Measurements from ENCODE around the gene CDC20. TPM values are rescaled to one million over a fixed set of nuclear protein-coding genes. Genes with fewer than 3 reads are reported as not detected.
A peak's percentile ranks its signal among the peaks of the same experiment; 100 is the strongest.

Gene CDC20
- total RNA-seq, 1 experiment from 2014 or later: 355 TPM

GRCh38 chr1:43365678-43366077, 6.9 kb downstream of the CDC20 start:
- RAD21 ChIA-PET (ENCODE audit: low non-redundant PET in 1 of 2, low total read pairs in 2 of 2, uncharacterized antibody in 2 of 2, unreplicated experiment in 2 of 2): no interaction called here
- Histone ChIP-seq H3K9me3 (ENCODE audit: control insufficient read depth in 1 of 2, insufficient read depth in 1 of 2, low read depth in 1 of 2, low read length in 2 of 2) (no peaks in the 10 kb centered on the region), H4K20me1 (ENCODE audit: insufficient read depth) (peaks cover 3% of the 10 kb centered on the region; the same call in 1 of the 2 replicates), H2AFZ (ENCODE audit: low read depth, low read length, poor library complexity, severe bottlenecking) (no peak overlapping the region), H3K27ac (ENCODE audit: low read depth, low read length) (peak overlapping the region; percentile 98), H3K4me1 (ENCODE audit: control insufficient read depth in 1 of 2, insufficient read depth in 2 of 2, low read length in 2 of 2) (peaks cover 12 to 81% of the 10 kb centered on the region in 2 experiments), H3K79me2 (ENCODE audit: insufficient read depth, low read length) (peaks cover 65% of the 10 kb centered on the region), H3K9me2 (ENCODE audit: insufficient read depth) (no peaks in the 10 kb centered on the region), H3K36me3 (ENCODE audit: control insufficient read depth in 1 of 2, insufficient read depth in 2 of 2, low read length in 2 of 2) (peaks cover 22 to 34% of the 10 kb centered on the region in 2 experiments), H3K4me3 (replicated peaks in 1 of 2; ENCODE audit: low read depth in 1 of 2, low read length in 2 of 2) (peak overlapping the region; percentile 75 to 98), H3K9ac (ENCODE audit: low read length) (peak overlapping the region; percentile 98), H3K4me2 (ENCODE audit: low read length) (peak overlapping the region; percentile 94), H3K27me3 (ENCODE audit: insufficient read depth, low read length) (no peaks in the 10 kb centered on the region)
- no peak for ATAC-seq
- POLR2A ChIA-PET: no interaction called here
- intact Hi-C loops (cut with micrococcal nuclease): no loop called here
- DNase-seq (ENCODE audit: low read depth, low spot score): no peak
- BruUV-seq (replicated peaks): no TSS peak
- TF ChIP-seq SRF (IDR thresholded peaks at IDR 0.05; ENCODE audit: low read depth) (no peak), JUND (IDR thresholded peaks at IDR 0.05) (no peak), ZFX (IDR thresholded peaks at IDR 0.05) (no peak), CTCF (IDR thresholded peaks at IDR 0.05 in 2 of 3, conservative IDR thresholded peaks at IDR 0.05 in 1 of 3; ENCODE audit: borderline replicate concordance in 1 of 3, insufficient read depth in 1 of 3, low read depth in 2 of 3, low read length in 2 of 3) (no peak), MAX (IDR thresholded peaks at IDR 0.05) (no peak), POLR2A (IDR thresholded peaks at IDR 0.05; ENCODE audit: borderline replicate concordance, extremely low read depth, insufficient read depth, insufficient read length) (no peak), SP1 (IDR thresholded peaks at IDR 0.05; ENCODE audit: low read depth) (no peak), ELF1 (IDR thresholded peaks at IDR 0.05; ENCODE audit: borderline replicate concordance, low read depth) (no peak), YY1 (IDR thresholded peaks at IDR 0.05; ENCODE audit: extremely low read depth, insufficient replicate concordance, low read depth, low read length) (no peak)
- CTCF ChIA-PET: no interaction called here

GRCh38 chr1:43366179-43366578, 7.4 kb downstream of the CDC20 start:
- Histone ChIP-seq H3K4me3 (replicated peaks in 1 of 2; ENCODE audit: low read depth in 1 of 2, low read length in 2 of 2) (peak overlapping the region; percentile 75 to 98), H3K27ac (ENCODE audit: low read depth, low read length) (peak overlapping the region; percentile 98), H3K36me3 (ENCODE audit: control insufficient read depth in 1 of 2, insufficient read depth in 2 of 2, low read length in 2 of 2) (peaks cover 20 to 29% of the 10 kb centered on the region in 2 experiments), H3K27me3 (ENCODE audit: insufficient read depth, low read length) (no peaks in the 10 kb centered on the region), H3K9ac (ENCODE audit: low read length) (peak overlapping the region; percentile 98), H2AFZ (ENCODE audit: low read depth, low read length, poor library complexity, severe bottlenecking) (no peak overlapping the region), H3K79me2 (ENCODE audit: insufficient read depth, low read length) (peaks cover 61% of the 10 kb centered on the region), H3K9me2 (ENCODE audit: insufficient read depth) (no peaks in the 10 kb centered on the region), H3K4me2 (ENCODE audit: low read length) (peak overlapping the region; percentile 94), H3K9me3 (ENCODE audit: control insufficient read depth in 1 of 2, insufficient read depth in 1 of 2, low read depth in 1 of 2, low read length in 2 of 2) (no peaks in the 10 kb centered on the region), H3K4me1 (ENCODE audit: control insufficient read depth in 1 of 2, insufficient read depth in 2 of 2, low read length in 2 of 2) (peaks cover 10 to 81% of the 10 kb centered on the region in 2 experiments), H4K20me1 (ENCODE audit: insufficient read depth) (peaks cover 3% of the 10 kb centered on the region; the same call in 1 of the 2 replicates)
- ChIA-PET RAD21 (ENCODE audit: low non-redundant PET in 1 of 2, low total read pairs in 2 of 2, uncharacterized antibody in 2 of 2, unreplicated experiment in 2 of 2) (no interaction called here), CTCF (no interaction called here), POLR2A (no interaction called here)
- no peak for DNase-seq (ENCODE audit: low read depth, low spot score)
- no TSS peak for BruUV-seq (replicated peaks)
- intact Hi-C loops (cut with micrococcal nuclease): no loop called here
- ATAC-seq: peak; percentile 47
- TF ChIP-seq TCF7L2 (IDR thresholded peaks at IDR 0.05; ENCODE audit: borderline replicate concordance, extremely low read depth, insufficient read depth, insufficient read length) (peak; percentile 20), EGR1 (IDR thresholded peaks at IDR 0.05; ENCODE audit: low read depth) (no peak), POLR2A (IDR thresholded peaks at IDR 0.05; ENCODE audit: borderline replicate concordance, extremely low read depth, insufficient read depth, insufficient read length) (peak; percentile 68), POLR2AphosphoS5 (IDR thresholded peaks at IDR 0.05; ENCODE audit: low read depth, low read length) (peak; percentile 85), ZNF274 (IDR thresholded peaks at IDR 0.05; ENCODE audit: low read depth, low read length) (no peak), CBX3 (IDR thresholded peaks at IDR 0.05; ENCODE audit: low read depth) (no peak), SP1 (IDR thresholded peaks at IDR 0.05; ENCODE audit: low read depth) (no peak), FOSL1 (IDR thresholded peaks at IDR 0.05; ENCODE audit: low read depth) (no peak)

Measured in HCT116 (cell line).